HEK293 (cell line): ENCODE results near the gene RRBP1.

Experiments
- CTCF ChIP-seq: fragments of 450-650 bp; formaldehyde crosslinking; IDR thresholded peaks from 2 replicates; pipeline ENCODE4 v1.5.1; 2016; ENCODE audit warnings: missing biosample characterization, missing genetic modification characterization
- YY1 ChIP-seq: fragments of 450-650 bp; formaldehyde crosslinking; IDR thresholded peaks from 2 replicates; pipeline ENCODE4 v1.5.1; 2018; ENCODE audit warnings: missing biosample characterization, missing genetic modification characterization
- ZBTB21 ChIP-seq: fragments of 450-650 bp; formaldehyde crosslinking; IDR thresholded peaks from 2 replicates; pipeline ENCODE4 v1.5.1; 2017; ENCODE audit warnings: missing biosample characterization, missing genetic modification characterization
- ZBTB6 ChIP-seq: fragments of 450-650 bp; formaldehyde crosslinking; IDR thresholded peaks from 2 replicates; pipeline ENCODE4 v1.5.1; 2017; ENCODE audit warnings: missing biosample characterization, missing genetic modification characterization
- ZNF280D ChIP-seq: fragments of 450-650 bp; formaldehyde crosslinking; IDR thresholded peaks from 2 replicates; pipeline ENCODE4 v1.5.1; 2016; ENCODE audit warnings: missing biosample characterization, missing genetic modification characterization
- ZNF354C ChIP-seq: fragments of 450-650 bp; formaldehyde crosslinking; IDR thresholded peaks from 2 replicates; pipeline ENCODE4 v1.5.1; 2016; ENCODE audit warnings: missing biosample characterization, missing genetic modification characterization, low read depth, borderline replicate concordance
- ZNF501 ChIP-seq: fragments of 450-650 bp; formaldehyde crosslinking; IDR thresholded peaks from 2 replicates; pipeline ENCODE4 v1.5.1; 2016; ENCODE audit warnings: missing biosample characterization, missing genetic modification characterization
- ZNF560 ChIP-seq: fragments of 450-650 bp; formaldehyde crosslinking; IDR thresholded peaks from 2 replicates; pipeline ENCODE4 v1.5.1; 2017; ENCODE audit warnings: missing biosample characterization, missing genetic modification characterization, borderline replicate concordance
- ZNF768 ChIP-seq: fragments of 450-650 bp; formaldehyde crosslinking; IDR thresholded peaks from 2 replicates; pipeline ENCODE4 v1.5.1; 2018; ENCODE audit warnings: missing biosample characterization, mild to moderate bottlenecking, missing genetic modification characterization

- TF ChIP-seq ZNF560 (tag by site-specific recombination) (no peak), ZBTB21 (tag by site-specific recombination) (no peak), ZNF501 (tag by site-specific recombination) (no peak), ZNF768 (tag by site-specific recombination) (no peak), YY1 (tag by site-specific recombination) (no peak), CTCF (no peak), ZNF354C (tag by site-specific recombination) (no peak), ZBTB6 (tag by site-specific recombination) (no peak), ZNF280D (no peak)
These were observed 94.2 kb downstream of the RRBP1 start for GRCh38 chr20:17587824-17588223.
